HG03097 (cell line): Measurements from ENCODE around the gene KRT13.

ENCODE experiments used
- ATAC-seq: cut with Tn5 transposase; IDR thresholded peaks from one replicate; pipeline ENCODE4 v1.9.1; 2021; ENCODE audit not compliant: unreplicated experiment, low FRiP score

KRT13 gene

DNA sequence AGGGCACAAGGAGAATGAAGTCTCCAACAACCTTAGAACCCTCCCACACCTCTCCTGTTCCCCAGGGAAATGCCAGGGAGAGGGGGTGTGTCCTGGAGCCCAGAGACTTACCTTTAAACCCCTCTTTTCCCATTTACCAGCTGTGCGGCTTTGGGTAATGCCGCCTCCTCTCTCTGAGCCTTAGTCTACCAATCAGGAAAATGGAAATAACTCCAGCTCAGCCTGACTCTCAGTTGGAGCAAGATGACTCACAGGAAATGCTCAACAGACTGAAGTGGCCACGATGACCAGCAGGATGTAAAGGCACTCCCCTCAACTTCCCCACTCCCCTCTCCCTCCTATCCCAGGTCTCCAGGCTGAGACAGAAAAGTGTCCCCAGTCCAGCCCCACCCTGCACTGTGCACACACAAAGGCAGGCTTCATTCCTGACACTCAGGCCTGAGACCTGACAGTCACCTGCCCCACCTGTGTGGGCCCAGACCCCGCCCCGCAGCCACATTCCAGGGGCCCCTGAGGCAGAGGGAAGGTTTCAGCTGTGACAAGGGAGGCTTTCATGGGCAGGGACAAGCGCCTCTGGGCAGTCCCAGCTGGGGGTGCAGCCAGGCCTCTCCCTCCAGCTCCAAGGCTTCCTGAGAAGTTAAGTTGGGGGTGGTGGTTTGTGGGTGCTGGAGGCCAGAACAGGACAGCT lies 16.3 kb upstream of the KRT13 start:
- no peak for ATAC-seq

DNA sequence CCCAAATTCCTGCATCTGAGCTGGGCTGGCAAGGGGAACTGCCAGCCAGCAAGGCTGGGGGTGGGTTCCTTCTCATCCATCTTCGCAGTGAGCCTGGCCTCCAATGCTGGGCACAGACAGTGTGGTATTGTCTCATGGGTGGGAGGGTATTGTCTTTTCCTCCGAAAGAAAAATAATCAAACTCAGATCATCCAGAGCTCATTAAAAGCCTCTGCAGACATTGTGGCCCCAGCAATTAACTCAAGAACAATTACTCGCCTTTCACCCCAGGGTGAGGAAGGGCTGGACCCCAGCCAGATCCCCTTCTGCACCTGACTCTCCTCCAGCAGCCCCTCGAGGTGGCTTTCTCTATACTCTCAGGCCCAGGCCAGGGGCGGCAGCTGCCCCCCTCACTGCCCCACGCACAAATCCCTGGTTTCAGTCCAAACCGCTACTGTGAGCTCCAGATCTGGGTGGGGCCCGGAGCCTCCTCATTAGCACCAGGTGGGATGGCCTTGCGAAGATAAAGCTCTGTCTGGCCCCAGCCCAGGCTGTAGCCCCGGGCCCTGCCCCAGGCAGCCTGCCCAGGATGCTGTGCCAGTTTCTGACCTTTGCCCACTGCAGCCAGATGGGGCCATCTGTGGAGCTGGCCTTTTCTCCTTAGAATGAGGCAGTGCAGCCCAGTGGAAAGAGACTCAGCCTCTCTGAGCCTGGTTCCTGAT lies 15.6 kb upstream of the KRT13 start:
- no peak for ATAC-seq

DNA sequence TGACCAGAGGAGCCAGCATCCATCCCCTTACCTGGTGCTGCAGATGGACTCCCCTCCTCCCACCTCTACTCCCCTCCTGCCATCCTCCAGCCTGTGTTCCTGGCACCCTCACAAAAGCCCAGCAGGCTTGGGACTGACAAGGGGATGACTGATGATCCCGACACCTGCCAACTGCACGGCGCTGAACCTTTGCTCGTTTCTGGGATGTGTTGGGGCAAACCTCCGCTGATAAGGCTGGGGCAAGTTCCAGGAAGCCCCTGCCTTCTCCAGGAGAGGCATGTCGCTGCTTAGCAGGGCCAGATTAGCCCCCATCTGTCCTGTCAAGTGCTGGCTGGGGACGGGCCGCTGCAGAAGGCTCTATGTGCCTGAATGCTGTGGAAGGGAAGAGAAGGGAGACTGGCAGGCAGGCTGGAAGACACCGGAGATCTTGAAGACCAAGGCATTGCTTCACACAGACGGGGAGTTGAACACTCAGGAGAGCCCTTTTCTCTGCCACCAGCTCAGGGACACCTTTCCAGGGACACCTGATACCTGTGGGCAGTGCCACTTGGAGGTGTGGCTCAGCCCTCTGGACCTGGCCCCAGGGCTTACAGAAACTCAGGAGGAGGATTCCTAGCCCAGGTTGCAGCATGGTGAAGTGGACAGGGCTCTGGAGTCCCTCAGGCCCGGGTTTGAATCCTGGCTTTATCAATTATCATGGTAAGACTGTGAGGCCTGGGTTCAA lies 14.3 kb upstream of the KRT13 start:
- ATAC-seq, result no peak

DNA sequence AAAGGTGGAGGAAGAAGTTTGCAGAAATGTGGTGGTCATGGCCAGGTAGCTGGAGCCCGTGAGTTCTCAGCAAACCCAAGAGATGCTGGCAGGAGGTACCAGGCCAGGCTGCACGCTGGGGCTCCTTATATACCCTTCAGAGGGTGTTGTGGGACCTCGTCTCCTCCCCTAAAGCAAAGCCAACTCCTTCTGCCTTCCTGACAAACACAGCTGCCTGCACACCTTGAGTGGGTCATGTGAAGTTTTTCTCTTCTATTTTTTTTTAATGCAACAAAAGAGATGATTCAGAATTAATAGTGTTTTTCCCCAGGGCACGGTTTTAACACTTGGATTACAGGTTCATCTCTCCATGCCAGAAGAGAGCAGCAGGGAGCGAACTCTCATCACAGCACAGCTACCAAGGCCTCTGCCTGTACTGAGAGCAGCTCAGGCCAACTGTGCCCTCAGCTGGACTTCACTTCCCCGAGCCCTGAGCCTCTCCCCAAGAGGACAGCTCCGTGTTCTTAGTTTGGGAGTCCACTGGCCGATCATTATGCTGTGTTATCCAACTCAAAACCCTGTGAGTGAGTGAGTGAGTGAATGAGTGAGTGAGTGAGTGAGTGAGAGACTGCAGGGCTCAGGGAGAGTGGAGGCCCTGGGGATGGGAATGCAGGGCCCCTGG lies 13.5 kb upstream of the KRT13 start, which contains the start of gene KRT15:
Gene KRT15 (minus strand): TSS at position 102 of the 661 bp plus-strand sequence. CDS start 63 bp downstream, at position 39.
- no peak for ATAC-seq

DNA sequence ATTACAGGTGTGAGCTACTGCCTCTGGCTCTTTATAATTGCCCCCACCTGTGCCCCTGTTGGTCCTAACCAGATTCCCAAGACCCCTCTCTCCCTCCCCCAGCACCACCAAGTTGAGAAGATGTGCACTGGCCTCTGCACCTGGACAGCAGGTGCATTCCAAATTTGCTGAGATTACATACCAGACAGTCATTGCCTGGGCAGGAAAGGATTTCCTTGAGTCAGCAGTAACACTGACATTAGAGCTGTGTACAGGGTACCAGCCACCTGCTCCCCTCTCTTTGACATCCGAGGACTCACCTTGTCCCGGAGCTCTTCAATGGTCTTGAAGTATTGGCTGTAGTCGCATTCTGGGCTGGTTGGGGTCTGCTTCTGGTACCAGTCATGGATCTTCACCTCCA lies 12.6 kb upstream of the KRT13 start:
- ATAC-seq, result no peak

DNA sequence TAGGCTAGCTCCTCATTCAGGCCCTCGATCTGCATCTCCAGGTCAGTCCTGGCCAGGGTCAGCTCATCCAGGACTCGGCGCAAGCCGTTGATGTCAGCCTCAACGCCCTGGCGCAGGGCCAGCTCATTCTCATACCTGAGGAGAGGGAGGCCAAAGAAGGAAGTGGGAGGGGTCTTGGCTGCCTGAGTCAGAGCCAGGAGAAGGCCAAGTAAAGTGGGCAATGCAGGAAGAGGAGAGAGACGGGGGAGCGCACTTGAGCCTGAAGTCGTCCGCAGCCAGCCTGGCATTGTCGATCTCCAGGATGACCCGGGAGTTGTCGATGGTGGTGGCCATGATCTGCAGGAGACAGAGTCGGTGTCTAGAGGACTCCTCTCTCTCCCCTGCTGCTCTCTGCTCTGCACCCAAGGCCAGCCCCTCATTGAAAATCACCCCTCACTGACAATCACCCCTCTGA lies 11.4 kb upstream of the KRT13 start:
- ATAC-seq, result no peak

DNA sequence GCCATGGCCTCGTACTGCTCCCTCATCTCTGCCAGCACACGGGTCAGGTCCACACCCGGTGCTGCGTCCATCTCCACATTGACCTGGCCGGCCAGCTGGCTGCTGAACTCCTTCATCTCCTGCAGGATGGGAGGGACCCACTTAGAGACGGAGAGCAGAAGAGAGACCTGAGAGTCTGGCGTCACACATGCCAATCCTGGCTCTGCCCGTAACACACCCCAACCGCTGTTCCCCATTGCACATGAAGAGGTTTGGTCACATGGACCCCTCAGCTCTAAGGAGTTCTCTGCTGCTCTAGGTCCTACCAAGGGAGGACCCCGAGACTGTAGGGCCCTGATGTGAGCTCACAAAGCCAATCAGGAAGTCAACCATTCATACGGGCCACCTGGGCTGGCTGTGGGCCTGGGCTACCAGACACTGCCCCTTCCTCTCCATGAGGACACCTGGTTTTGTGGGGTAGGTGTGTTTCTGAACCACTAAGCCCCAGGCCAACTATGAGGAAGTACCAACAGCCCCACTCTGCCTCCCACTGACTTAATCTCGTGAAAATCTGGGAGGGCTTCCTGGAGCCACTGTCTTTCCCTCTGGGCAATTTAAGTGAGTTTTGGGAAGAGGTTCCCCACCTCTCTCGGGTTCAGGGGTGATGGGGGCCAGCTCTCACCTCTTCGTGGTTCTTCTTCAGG lies 10.9 kb upstream of the KRT13 start:
- no peak for ATAC-seq

DNA sequence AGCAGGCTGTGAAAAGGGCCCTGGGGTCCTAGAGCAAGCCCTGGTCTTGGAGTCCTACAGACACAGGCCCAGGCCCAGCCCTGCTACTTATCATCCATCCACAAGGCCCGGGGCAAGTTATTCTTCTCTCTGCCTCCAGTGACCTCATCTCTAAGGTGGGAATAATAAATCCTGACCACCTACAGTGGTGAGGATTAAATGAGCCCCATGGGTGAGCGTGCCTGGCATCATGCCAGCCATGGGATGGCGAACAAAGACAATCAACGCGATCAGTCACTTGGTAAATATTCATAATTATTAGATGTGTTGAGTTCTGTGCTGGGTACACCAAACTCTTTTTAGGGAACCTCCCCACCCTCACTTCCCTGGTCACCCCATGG lies 7.7 kb upstream of the KRT13 start:
- ATAC-seq, result no peak

DNA sequence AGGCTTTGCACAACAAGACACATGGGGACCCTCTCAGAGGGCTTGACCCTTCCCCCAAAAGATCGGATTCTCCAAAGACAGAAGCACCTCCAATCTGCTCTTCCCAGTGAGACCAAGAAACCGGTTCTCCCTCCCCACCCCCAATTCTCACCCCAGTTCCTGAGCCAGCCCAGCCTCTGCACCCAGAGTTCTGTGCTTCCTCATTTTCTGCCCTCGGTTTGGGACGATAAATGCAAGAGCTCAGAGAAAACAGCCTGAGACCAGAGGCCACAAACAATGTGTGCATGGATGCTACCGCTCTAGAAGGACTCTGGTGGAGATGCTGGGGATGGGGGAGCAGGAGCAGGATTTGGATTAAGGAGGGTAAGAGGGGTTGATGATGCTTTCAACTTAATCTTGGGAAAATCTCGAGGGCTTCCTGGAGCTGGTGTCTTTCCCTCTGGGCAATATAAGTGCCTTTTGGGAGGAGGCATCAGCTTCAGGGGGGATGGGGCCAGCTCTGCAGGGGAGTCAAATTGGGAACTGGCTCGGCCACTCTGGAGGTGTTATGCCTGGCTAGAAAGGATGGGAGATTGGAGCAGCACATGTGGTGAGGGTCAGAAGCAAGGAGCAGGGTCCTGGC lies 7.2 kb upstream of the KRT13 start:
- ATAC-seq, result no peak

DNA sequence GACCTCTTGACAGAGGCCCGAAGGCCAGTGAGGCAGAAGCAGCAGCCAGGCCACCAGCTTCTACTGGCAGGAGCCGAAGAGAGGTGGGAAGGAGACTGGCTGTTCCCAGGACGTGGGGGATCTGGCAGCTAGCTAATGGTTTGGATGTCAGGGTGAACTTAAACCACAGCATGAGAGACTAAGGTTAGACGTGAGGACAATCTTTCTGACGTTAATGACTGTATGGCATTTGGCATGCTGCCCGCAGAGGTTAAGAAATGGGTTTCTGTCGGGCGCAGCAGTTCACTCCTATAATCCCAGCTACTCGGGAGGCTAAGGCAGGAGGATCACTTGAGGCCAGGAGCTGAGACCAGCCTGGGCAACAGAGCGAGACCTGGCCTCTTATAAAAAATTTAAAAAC lies 6.3 kb upstream of the KRT13 start:
- ATAC-seq, result no peak

DNA sequence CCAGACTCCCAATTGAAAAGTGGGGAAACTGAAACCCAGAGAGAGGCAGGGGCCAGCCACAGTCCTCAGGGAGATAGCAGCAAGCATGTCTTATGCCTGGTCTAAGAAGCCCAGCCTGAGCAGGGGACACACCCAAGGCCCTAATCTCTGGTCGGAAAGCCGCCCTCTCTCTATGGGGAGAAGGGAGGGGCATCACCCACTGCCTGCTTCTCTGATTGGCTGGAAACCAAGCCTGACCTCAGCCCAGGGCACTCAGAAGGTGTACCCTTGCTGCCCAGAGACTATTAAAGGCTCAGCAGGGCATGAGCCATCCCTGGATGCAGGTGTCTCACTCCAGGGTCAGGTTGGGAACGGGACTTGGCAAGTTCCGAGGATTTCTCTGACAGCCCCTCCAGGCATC lies 5.7 kb upstream of the KRT13 start:
- ATAC-seq, result no peak

DNA sequence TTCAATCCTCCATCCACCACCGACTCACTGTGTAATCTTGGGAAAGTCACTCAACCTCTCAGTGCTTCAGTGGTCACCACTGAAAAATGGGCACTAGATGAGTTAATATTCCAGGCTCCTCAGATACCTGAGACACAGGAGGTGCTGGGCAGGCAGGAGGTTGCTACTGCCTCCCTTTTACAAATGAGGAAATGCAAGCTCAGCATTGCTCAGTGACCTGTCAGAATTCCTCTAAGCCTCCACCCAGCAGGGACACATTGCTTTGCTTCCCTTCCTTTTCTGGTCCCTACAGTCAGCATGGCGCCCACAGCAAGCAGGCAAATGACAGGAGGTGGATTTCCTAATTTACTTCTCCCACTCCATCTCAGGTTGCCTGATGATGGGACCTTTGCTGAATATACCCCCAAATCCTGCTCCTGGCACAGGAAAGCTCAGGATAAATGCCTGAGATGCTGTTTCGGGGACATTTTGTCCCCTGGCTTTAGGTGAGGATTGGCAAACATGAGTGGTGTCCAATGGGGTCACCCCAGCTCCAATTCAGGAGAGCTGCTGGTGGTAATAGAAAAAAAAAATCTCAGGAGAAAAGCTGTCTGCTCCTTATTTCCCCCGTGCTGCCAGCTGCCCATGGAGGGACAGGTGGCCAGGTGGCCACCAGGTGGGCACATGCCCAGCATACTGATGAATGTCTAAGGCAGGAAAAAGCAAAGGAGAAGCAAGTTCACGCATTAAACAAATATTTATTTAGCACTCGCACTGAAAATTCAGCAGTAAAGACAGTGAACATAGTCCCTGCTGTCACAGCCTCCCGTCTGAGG lies 5.0 kb upstream of the KRT13 start:
- no peak for ATAC-seq

DNA sequence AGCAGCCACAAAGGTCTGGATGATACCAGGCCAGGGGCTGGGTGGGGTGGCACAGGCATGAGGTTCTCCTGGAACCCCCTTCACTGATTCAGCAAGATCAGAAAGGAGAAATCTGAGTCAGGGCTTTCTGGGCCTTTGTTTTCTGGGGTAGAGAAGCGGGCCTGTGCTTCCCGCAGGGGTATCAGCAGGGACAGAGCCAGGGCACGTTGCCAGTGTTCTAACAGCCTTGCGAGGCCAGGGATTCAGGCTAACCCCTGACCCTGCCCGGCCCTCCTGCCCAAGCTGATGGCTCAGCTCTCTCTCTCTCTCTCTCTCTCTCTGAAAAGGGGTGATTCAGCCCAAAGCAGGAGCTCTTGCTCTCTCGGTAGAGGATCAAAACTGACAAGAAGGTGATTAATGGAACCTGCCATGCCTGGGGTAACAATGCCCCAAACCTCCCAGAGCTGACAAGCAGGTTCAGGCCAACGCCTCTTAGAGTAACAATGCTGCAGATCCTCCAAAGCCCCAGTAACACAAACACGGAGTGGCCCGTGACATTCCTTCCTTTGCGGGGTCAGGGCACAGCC lies 2.0 kb upstream of the KRT13 start:
- ATAC-seq, result no peak

DNA sequence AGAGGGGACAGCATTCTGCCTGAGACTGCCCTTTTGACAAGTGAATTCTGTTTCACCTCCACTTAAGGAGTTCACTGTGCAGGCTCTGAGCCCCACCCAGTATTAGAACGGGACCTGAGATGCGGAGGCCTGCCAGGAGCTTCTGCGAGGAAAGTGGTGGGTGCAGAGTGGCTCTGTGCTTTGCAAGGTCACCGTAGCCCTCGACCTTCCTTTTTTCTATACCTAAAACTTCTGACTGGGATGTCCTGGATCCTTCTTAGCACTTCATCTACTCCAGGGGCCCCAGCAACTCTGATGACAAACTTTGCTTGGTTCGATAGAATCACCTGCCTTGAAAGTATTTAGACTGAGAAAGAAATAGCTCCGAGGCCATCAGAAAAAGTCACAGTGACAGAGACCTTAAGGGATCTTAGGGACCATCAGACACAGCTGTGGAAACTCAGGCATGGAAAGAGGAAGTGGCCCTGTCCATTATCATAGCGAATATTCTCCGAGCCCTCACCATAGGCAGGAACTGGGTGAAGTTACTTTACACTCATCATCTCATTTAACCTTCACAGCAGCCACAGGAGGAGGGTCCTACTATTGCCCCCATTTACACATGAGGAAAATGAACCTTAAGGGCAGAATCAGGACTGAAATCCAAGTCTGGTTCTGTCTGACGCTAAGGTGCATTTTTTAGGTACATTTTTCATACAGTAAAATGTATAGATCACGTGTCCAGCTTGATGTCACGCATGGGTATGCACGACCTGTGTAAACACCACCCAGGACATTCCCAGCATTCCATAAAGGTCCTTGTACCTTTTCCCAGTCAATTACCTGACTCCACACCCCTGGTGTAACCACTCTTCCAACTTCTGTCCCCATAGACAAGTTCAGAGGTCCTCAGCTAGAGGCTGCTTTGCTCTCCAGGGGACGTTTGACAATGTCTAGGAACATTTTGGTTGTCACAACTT lies 676 bp upstream of the KRT13 start:
- no peak for ATAC-seq

DNA sequence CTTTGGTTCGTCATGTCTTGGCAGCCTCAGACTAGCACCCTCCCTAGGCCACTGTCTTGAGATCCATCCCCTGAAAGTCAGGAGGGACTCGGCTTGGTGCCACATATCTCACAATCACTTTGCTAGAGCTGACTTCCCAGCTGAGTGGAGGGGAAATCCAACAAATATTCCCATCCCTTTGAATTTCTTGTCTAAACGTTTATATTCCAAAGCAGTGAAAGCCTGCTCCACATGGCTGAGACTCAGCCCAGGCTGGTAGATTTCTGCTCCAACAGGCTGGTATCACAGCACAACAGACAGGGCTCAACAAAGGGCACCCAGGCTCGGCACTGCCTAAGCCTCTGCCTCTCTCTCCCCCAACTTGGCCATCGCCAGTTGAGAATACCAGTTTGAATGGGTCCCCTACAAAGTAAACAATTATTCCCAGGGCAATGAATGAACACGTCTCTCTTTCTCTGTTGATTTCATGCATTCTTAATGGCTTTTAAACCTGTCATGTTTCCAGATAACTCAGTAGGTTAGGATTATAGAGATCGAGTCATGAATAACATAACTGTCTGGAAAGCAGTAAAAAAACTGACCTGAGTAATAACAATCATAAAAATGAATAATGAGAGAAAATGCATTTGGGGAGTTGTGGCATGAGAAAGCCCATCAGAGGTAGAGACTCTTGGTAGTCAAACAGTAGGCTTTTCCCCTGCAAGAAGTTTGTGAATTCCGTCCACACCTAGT lies 1.0 kb downstream of the KRT13 start:
- ATAC-seq, result no peak

DNA sequence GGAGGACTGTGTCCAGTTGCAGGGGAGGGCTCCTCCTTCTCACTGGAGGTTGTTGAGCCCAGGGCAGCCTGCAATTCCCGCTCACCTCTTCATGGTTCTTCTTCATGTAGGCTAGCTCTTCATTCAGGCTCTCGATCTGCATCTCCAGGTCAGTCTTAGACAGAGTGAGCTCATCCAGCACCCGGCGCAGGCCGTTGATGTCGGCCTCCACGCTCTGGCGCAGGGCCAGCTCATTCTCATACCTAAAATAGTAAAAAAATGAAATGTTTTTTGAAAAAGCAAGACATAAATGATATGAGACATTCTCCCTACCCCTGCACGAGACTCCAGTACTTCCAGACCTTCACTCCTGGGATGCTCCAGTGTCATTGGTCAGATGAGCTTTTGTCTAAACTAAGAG lies 2.2 kb downstream of the KRT13 start:
- no peak for ATAC-seq
